Measurements from ENCODE around the gene DDX3X. TPM values are rescaled to one million over a fixed set of nuclear protein-coding genes. Genes with fewer than 3 reads are reported as not detected.

Gene DDX3X
- polyA plus RNA-seq, 3 donors, result 165 to 280 (median 200) TPM

DNA sequence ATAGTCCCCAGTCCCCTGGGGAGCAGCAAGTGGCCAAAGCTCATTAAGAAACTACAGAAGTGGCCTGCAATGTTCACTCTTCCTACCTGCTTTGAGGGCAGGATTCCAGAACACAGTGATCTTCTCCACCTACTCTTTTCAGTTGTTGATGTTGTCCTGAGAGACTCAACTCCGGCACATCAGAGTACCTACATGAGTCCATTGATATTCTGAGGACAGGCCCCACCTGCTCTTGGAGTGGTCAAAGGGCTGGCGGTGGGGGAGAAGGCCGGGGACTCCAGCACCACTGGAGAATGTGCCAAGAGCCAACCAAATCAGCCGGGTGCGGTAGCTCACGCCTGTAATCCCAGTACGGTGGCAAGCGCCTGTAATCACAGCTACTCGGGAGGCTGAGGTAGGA, 29.8 kb upstream of the DDX3X start:
- Histone ChIP-seq H3K27ac (ENCODE audit: low read depth in 1 of 2, low read length in 2 of 2) (no peak overlapping the region), H3K9ac (ENCODE audit: insufficient read depth, low read length, poor library complexity, severe bottlenecking) (no peak overlapping the region), H4K20me1 (ENCODE audit: insufficient read depth, low read length) (no peaks in the 10 kb centered on the region), H2AFZ (ENCODE audit: insufficient read depth, low read depth, low read length, poor library complexity, severe bottlenecking) (no peak overlapping the region), H3K4me3 (replicated peaks in 1 of 3; ENCODE audit: low read depth in 2 of 3, low read length in 3 of 3) (no peak overlapping the region), H3K4me2 (replicated peaks; ENCODE audit: extremely low read depth, low read length, poor library complexity, severe bottlenecking) (no peak overlapping the region), H3K36me3 (replicated peaks in 1 of 2; ENCODE audit: control insufficient read depth in 1 of 2, insufficient read depth in 2 of 2, low read length in 2 of 2) (no peaks in the 10 kb centered on the region), H3K27me3 (ENCODE audit: control insufficient read depth in 2 of 2, insufficient read depth in 2 of 2, low read length in 2 of 2) (no peaks in the 10 kb centered on the region), H3K79me2 (ENCODE audit: insufficient read depth, low read length) (no peaks in the 10 kb centered on the region), H3K9me3 (replicated peaks in 1 of 2; ENCODE audit: control insufficient read depth in 1 of 2, insufficient read depth in 1 of 2, low read length in 2 of 2) (no peaks in the 10 kb centered on the region), H3K4me1 (ENCODE audit: control insufficient read depth in 1 of 2, insufficient read depth in 2 of 2, low read length in 2 of 2) (peaks cover 39% of the 10 kb centered on the region in 2 donors)
- no peaks in the 10 kb centered on the region for H3K36me3 Mint-ChIP-seq
- DNase-seq, result no peak
- no peaks in the 10 kb centered on the region for H3K9me3 Mint-ChIP-seq
- H3K27me3 Mint-ChIP-seq (ENCODE audit: low read depth in 3 of 3), result peaks cover 0 to 27% (median 1%) of the 10 kb centered on the region in 3 donors
- TF ChIP-seq CTCF (IDR thresholded peaks at IDR 0.05), result no peak
- no peak overlapping the region for H3K4me3 Mint-ChIP-seq
- peaks cover 38% of the 10 kb centered on the region for H3K4me1 Mint-ChIP-seq
- intact Hi-C loops (cut with micrococcal nuclease), result no loop called here
- WGBS (ENCODE audit: insufficient coverage), result 100% methylated on average over 1 of the region's 9 CpGs
- H3K27ac Mint-ChIP-seq, result peak overlapping the region in 1 of 7 donors; percentile 21

GRCh38 chrX:41308884-41309647, 24.9 kb upstream of the DDX3X start:
- H4K20me1 ChIP-seq (ENCODE audit: insufficient read depth, low read length), result no peaks in the 10 kb centered on the region
- H3K27me3 Mint-ChIP-seq (ENCODE audit: low read depth in 3 of 3), result peaks cover 0 to 36% (median 0%) of the 10 kb centered on the region in 3 donors
- H2AFZ ChIP-seq (ENCODE audit: insufficient read depth, low read depth, low read length, poor library complexity, severe bottlenecking), result no peak overlapping the region
- H3K4me3 Mint-ChIP-seq, result no peak overlapping the region
- no peak overlapping the region for H3K9ac ChIP-seq (ENCODE audit: insufficient read depth, low read length, poor library complexity, severe bottlenecking)
- H3K27ac Mint-ChIP-seq, result peak overlapping the region in 2 of 7 donors; percentile 13 to 26
- peaks cover 8 to 9% of the 10 kb centered on the region in 2 donors for H3K4me1 ChIP-seq (ENCODE audit: control insufficient read depth in 1 of 2, insufficient read depth in 2 of 2, low read length in 2 of 2)
- H3K9me3 ChIP-seq (replicated peaks in 1 of 2; ENCODE audit: control insufficient read depth in 1 of 2, insufficient read depth in 1 of 2, low read length in 2 of 2), result no peaks in the 10 kb centered on the region
- no peaks in the 10 kb centered on the region for H3K27me3 ChIP-seq (ENCODE audit: control insufficient read depth in 2 of 2, insufficient read depth in 2 of 2, low read length in 2 of 2)
- no peak overlapping the region for H3K4me2 ChIP-seq (replicated peaks; ENCODE audit: extremely low read depth, low read length, poor library complexity, severe bottlenecking)
- H3K4me1 Mint-ChIP-seq, result peaks cover 8% of the 10 kb centered on the region
- H3K79me2 ChIP-seq (ENCODE audit: insufficient read depth, low read length), result no peaks in the 10 kb centered on the region
- H3K4me3 ChIP-seq (replicated peaks in 1 of 3; ENCODE audit: low read depth in 2 of 3, low read length in 3 of 3), result no peak overlapping the region
- intact Hi-C loops (cut with micrococcal nuclease), result no loop called here
- no peaks in the 10 kb centered on the region for H3K36me3 ChIP-seq (replicated peaks in 1 of 2; ENCODE audit: control insufficient read depth in 1 of 2, insufficient read depth in 2 of 2, low read length in 2 of 2)
- no CpG with 5 or more reads among the region's 5 CpGs for WGBS (ENCODE audit: insufficient coverage)
- no peaks in the 10 kb centered on the region for H3K36me3 Mint-ChIP-seq
- H3K9me3 Mint-ChIP-seq, result peaks cover 0 to 2% (median 0%) of the 10 kb centered on the region in 7 donors
- no peak overlapping the region for H3K27ac ChIP-seq (ENCODE audit: low read depth in 1 of 2, low read length in 2 of 2)
- DNase-seq, result peak; percentile 42 to 65 (median 60)
- TF ChIP-seq CTCF (IDR thresholded peaks at IDR 0.05), result no peak
